ENCODE measurements around the gene TLE4.
A peak's percentile ranks its signal among the peaks of the same experiment; 100 is the strongest.

TLE4 gene

GRCh38 chr9:79667817-79668436, 96.2 kb downstream of the TLE4 start:
- peak; percentile 100 for DNase-seq

GRCh38 chr9:79668956-79669355, 97.2 kb downstream of the TLE4 start:
- no peak for DNase-seq

- no peak for DNase-seq
Measured at GRCh38 chr9:79670269-79670961, 98.7 kb downstream of the TLE4 start.

GRCh38 chr9:79671558-79671957, 99.8 kb downstream of the TLE4 start:
- DNase-seq: no peak

- DNase-seq: no peak
Measured at GRCh38 chr9:79672236-79672635, 100.5 kb downstream of the TLE4 start.

GRCh38 chr9:79672891-79673290, 101.1 kb downstream of the TLE4 start:
- no peak for DNase-seq

- no peak for DNase-seq
Measured at GRCh38 chr9:79673614-79674013, 101.8 kb downstream of the TLE4 start.

GRCh38 chr9:79674052-79674777, 102.5 kb downstream of the TLE4 start:
- DNase-seq: no peak

GRCh38 chr9:79681576-79681975, 109.8 kb downstream of the TLE4 start:
- no peak for DNase-seq

GRCh38 chr9:79682076-79682736, 110.4 kb downstream of the TLE4 start:
- DNase-seq: no peak

GRCh38 chr9:79684059-79684458, 112.3 kb downstream of the TLE4 start:
- DNase-seq: no peak

GRCh38 chr9:79684711-79685575, 113.2 kb downstream of the TLE4 start:
- no peak for DNase-seq

- DNase-seq: no peak
Measured at GRCh38 chr9:79685577-79685976, 113.8 kb downstream of the TLE4 start.

- no peak for DNase-seq
Measured at GRCh38 chr9:79686381-79687130, 114.8 kb downstream of the TLE4 start.

GRCh38 chr9:79687131-79687447, 115.3 kb downstream of the TLE4 start:
- no peak for DNase-seq

GRCh38 chr9:79688363-79688762, 116.6 kb downstream of the TLE4 start:
- DNase-seq: no peak

- no peak for DNase-seq
Measured at GRCh38 chr9:79689576-79689975, 117.8 kb downstream of the TLE4 start.

GRCh38 chr9:79691496-79691895, 119.7 kb downstream of the TLE4 start:
- DNase-seq: no peak

GRCh38 chr9:79692857-79693571, 121.2 kb downstream of the TLE4 start:
- no peak for DNase-seq

- peak; percentile 54 for DNase-seq
Measured at GRCh38 chr9:79693750-79694149, 122.0 kb downstream of the TLE4 start.

- DNase-seq: no peak
Measured at GRCh38 chr9:79694208-79694607, 122.4 kb downstream of the TLE4 start.

Measured in DMS153 (cell line).